GM19324 (cell line): ENCODE measurements around the gene PRSS53.

Experiments
- ATAC-seq: cut with Tn5 transposase; IDR thresholded peaks from one replicate; pipeline ENCODE4 v1.9.1; 2021; ENCODE audit warnings: mild to moderate bottlenecking, moderate library complexity; ENCODE audit not compliant: unreplicated experiment, low FRiP score

PRSS53 gene

DNA sequence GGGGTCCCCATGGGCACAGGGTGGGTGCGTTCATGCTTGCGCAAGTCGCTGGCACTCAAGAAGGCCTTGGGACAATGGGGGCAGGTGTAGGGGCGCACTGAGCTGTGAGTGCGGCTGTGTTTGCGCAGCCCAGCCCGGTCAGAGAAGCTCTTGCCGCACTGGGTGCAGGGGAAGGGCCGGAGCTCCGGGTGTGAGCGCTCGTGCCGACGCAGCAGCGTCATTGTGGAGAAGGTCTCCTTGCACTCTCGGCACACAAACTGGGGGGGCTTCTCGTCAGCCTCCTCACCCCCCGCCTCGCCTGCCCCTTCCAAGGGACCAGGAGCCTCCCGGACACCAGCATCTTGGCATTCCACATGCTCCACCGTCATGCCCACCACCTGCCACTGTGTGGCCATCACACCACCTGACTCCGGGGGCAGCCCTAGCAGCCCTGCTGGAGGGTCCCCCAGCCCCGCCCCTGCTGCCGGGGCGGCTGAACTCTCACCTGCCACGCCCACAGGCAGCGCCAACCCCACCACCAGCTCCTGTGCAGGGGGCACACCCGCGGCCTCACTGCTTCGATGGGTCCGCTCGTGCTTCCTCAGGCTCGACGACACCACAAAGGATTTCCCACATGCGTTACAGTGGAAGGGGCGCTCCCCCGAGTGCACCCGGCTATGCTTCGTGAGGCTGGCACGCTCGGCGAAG, 27.5 kb downstream of the PRSS53 start:
- no peak for ATAC-seq

- no peak for ATAC-seq
Measured at GRCh38 chr16:31055613-31056012, 33.1 kb downstream of the PRSS53 start.

DNA sequence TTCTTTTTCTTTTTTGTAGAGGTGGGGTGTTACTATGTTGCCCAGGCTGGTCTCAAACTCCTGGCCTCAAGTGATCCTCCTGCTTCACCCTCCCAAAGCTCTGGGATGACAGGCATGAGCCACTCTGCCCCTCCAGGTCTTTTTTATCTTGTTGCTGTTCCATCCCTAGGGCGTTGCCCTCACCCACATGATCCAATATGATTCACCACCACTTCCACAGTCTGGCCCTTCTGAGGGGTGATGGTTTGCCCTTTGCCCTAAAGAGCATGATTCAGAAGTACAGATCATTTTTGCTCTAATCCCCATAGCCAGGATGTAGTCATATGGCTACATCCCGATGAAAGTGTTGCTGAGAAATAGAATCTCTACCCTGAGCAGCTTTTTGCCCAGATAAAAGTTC, 36.6 kb downstream of the PRSS53 start:
- no peak for ATAC-seq

GRCh38 chr16:31050280-31051030, 38.3 kb downstream of the PRSS53 start:
- no peak for ATAC-seq

GRCh38 chr16:31043898-31044481, 44.8 kb downstream of the PRSS53 start:
- no peak for ATAC-seq

DNA sequence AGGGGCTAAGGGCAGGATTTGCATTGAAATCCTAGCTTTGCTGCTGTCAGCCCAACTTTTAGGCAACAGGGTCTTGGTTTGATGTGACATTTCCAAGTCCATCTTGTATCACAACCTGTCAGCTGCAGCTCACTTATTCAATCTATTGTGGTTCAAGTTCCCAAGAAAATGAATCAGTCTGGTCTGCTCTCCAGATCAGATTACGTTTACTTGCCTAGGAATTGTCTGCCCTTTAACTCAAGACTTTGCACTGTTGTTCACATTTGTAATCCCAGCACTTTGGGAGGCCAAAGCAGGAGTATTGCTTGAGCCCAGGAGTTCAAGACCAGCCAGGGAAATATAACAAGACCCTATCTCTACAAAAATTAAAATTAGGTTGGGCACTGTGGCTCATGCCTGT, 45.4 kb downstream of the PRSS53 start:
- ATAC-seq = no peak

- no peak for ATAC-seq
Measured at GRCh38 chr16:31042866-31043265, 45.9 kb downstream of the PRSS53 start.

GRCh38 chr16:31038993-31039392, 49.8 kb downstream of the PRSS53 start:
- ATAC-seq = no peak

DNA sequence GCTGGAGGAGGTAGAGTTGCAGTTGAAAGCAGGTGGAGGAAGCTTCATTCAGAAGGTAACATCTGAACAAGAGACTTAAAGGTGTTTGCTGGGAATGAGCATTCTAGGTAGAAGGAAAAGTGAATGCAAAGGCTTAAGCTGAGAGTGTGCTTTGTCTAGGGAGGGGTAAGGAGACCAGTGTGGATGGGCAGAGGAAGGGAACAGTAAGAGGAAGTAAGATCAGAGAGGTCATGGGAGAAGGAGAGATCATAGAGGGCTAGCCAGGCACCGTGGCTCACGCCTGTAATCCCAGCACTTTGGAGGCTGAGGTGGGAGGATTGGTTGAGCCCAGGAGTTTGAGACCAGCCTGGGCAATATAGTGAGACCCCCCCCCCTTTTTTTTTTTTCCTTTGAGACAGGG, 52.1 kb downstream of the PRSS53 start:
- ATAC-seq = no peak

- peak; percentile 28 for ATAC-seq
Measured at GRCh38 chr16:31033709-31034492, 54.8 kb downstream of the PRSS53 start.
